HG02885 (cell line): ENCODE data around the gene FIG4.

Experiments
- ATAC-seq: cut with Tn5 transposase; IDR thresholded peaks from one replicate; pipeline ENCODE4 v1.9.1; 2021; ENCODE audit warnings: mild to moderate bottlenecking; ENCODE audit not compliant: unreplicated experiment, poor library complexity

Gene FIG4

GRCh38 chr6:109747221-109747620 lies 56.1 kb downstream of the FIG4 start:
- no peak for ATAC-seq

DNA sequence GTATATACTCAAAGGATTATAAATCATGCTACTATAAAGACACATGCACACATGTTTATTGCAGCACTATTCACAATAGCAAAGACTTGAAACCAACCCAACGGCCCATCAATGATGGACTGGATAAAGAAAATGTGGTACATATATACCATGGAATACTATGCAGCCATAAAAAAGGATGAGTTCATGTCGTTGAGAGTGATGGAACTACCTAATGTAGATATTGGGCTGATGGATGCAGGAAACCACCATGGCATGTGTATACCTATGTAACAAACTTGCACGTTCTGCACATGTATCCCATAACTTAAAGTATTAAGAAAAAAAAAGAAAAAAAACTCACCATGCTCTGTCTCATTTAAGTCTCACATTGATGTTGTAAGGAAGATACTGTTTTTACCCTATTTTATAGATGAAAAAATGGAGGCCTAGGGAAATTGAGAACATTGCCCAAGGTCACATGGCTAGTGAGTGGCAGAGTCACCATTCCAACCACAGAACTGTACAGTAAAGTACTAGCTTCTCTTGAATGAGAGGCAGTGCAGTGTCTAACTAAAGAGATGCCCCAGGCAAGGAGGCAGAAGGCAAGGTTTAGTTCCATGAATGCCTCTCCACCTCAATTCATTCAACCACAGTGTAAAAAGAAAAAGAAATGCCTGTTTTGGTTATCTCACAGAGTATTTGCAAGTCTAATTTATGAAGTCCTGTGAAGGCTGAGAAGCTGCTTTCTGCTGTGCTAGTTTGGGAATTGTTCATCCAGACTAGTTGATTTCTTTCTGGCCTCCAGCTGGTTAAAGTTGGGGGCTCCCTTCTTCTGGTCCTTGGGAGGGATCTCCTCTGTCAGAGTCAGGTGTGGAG lies 68.2 kb downstream of the FIG4 start:
- no peak for ATAC-seq

- peak; percentile 42 for ATAC-seq
These were observed 69.1 kb downstream of the FIG4 start for GRCh38 chr6:109760208-109760607.

- ATAC-seq, result no peak
These were observed 71.1 kb downstream of the FIG4 start for GRCh38 chr6:109762166-109762565.

DNA sequence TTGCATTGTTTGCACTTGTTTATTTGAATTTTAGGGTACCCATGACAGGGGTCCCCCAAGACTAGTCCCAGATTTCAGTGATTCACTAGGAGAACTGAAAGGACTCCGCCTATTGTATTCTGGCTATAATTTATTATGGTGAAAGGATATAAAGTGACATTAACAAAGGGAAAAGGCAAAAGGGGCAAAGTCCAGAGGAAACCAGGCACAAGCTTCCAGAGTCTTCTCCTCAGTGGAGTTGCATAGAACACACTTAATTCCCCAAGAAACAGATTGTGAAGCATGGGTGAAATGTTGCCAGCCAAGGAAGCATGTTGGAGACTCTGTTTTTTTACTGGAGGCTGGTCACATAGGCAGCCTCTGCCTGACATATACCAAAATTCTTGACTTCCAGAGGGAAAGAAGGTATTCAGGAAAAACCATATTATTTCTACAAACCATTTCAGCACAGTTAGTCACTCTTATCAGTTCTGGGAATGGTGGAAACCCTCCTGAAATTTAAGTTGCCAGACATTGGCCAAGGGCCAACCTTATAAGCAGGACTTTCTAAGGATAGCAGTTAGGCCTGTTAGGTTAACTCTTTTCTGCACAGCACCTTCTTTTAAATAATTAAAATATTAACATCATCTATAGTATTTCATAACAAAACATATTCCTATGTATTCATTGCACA lies 71.8 kb downstream of the FIG4 start:
- ATAC-seq, result no peak

DNA sequence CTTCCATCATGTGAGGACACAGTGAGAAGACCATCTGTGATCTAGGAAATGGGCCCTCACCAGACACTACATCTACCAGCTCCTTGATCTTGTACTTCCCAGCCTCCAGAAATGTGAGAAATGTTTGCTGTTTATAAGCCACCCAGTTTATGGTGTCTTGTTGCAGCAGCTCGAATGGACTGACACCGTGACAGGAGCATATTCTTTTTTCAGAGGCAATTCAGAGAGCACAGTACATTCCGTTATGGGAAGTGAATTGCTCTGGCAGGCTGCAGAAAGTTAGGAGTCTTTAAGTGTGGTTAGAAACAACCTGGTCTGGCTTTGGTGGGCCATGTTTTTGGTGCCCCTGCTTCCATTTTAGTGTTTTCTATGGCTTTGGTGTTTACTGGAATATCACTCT lies 75.1 kb downstream of the FIG4 start:
- no peak for ATAC-seq

DNA sequence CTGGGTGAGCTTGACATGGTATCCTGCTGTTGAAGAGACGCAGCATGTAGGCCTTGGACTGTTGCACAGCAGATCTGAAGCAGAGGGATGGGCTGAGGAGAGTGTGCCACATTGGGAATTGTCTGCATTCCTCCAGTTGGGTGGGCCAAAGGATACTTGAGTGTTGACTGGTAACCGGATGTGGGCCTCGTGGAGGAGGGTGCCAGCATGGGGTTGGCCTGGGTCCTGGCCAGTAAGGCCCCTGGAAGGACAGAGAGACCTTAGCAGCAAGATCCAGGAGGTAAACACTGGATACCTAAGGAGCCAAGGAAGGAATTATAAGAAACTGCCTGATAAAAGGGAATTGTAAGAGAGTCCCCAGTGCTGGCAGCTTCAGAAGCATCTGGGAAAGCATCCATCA lies 76.9 kb downstream of the FIG4 start:
- ATAC-seq, result no peak

GRCh38 chr6:109768485-109768884 lies 77.4 kb downstream of the FIG4 start:
- ATAC-seq, result no peak

- ATAC-seq, result peak; percentile 64
These were observed 78.1 kb downstream of the FIG4 start for GRCh38 chr6:109769213-109769612.

DNA sequence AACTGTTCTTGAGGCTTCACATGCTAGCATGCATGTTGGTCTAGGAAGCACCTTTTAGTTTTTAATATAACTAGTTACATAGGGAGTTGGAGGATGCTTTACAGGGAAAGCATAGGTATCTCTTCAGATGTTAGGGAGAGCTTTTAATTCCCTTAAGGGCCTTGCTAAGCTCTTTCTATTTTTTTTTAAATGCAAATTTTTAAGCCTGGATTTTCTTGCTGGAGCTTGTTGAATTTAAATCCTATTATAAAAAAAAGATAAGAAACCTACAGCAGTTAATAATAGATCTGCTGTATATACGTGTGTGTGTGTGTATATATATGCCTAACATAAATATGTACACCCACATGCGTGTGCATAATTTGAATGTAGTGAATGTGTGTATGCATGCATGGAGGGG lies 79.0 kb downstream of the FIG4 start:
- ATAC-seq, result no peak

DNA sequence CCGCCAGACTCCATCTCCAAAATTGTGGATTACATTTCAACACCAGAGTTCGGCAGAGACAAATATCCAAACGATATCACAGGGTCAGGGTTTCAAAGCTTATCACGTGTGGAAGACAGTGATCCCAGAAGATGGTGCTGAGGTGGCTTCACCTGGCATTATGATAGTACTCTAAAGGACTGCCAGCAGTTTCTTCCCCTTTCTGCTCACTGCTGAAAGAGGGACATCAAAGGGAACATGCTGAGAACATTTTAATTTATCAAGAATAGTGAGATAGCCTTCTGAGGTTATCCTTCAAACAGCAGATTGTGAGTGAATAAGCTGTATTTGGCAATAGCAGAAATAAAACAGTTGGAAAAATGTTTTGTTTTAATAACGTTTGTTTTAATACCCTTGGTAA lies 79.7 kb downstream of the FIG4 start:
- no peak for ATAC-seq

- peak; percentile 50 for ATAC-seq
These were observed 81.1 kb downstream of the FIG4 start for GRCh38 chr6:109771939-109772755.

- ATAC-seq, result no peak
These were observed 81.9 kb downstream of the FIG4 start for GRCh38 chr6:109772883-109773431.

DNA sequence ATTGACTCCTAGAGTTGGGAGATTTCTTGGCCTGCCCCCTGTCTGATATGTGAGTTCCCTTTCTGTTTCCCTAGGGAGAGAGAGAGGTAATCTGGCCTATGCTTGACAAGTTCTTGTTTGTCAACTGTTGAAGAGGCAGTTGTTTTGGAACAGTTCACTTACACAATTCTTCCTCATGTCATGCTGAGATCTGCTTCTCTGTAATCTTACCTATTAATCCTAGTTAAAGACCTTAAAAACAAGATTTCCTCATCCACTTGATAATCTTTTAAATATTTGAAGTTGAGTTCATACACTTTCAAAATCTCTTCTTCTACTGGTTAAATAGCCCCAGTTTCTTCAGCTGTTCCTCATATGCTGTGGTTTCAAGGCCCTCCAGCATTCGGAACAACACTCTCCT lies 89.9 kb downstream of the FIG4 start:
- no peak for ATAC-seq

GRCh38 chr6:109782491-109782999 lies 91.4 kb downstream of the FIG4 start:
- ATAC-seq, result no peak

- no peak for ATAC-seq
These were observed 92.3 kb downstream of the FIG4 start for GRCh38 chr6:109783250-109783986.

DNA sequence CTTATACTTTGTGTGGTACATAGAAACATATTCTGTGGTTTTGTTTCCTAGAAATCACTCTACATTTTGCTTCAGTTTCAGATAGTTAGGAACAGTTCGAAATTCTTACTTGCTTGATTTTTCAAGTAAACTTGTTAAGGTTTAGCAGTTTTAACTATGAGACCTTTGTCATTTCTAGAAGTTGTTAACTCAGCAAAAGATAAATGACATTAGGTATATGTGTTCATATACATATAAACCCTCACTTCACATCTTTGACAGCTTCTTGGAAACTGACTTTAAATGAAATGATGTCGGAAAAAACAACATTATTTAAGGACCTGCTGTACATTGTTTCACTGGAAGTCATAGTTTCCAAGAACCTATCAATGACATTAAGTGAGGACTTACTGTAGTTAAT lies 96.2 kb downstream of the FIG4 start:
- ATAC-seq, result no peak

- no peak for ATAC-seq
These were observed 97.6 kb downstream of the FIG4 start for GRCh38 chr6:109788687-109789086.

GRCh38 chr6:109790131-109790530 lies 99.0 kb downstream of the FIG4 start:
- ATAC-seq, result no peak

DNA sequence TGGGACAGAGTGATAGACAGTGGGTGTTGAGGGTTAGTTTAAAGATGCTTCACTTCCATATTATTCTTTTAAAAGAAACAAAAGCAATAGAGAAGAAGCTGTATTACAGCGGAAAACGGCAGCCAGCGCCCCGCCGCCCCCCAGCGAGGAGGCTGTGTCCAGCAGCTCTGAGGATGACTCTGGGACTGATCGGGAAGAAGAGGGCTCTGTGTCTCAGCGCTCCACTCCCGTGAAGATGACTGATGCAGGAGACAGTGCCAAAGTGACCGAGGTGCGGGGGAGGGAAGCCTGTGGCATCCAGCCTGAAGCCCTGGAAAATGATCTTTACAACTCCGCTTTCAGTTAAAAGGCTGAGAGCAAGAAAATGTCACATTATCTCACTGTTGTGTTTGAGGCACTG lies 100.2 kb downstream of the FIG4 start:
- no peak for ATAC-seq
